GM18505 (cell line): Measurements from ENCODE around the gene TCF7L1.
"Not testable (repeated sequence)": the region's sequence is repeated elsewhere in the genome, so short reads cannot be mapped to it uniquely, and the experiment has no call there.

Source experiments
- ATAC-seq: cut with Tn5 transposase; IDR thresholded peaks from one replicate; pipeline ENCODE4 v1.9.1; 2021; ENCODE audit not compliant: unreplicated experiment
- POLR2A ChIP-seq: IDR thresholded peaks from 4 replicates; pipeline ENCODE4 v1.6.1; 2011; ENCODE audit warnings: borderline replicate concordance; ENCODE audit not compliant: insufficient read depth, insufficient read length; ENCODE audit errors: extremely low read depth

Gene TCF7L1

GRCh38 chr2:85309699-85310321 is 176.6 kb downstream of the TCF7L1 start:
- TF ChIP-seq POLR2A, result no peak
- no peak for ATAC-seq

- no peak for TF ChIP-seq POLR2A
- ATAC-seq, result no peak
Observed at GRCh38 chr2:85310330-85310729, 177.1 kb downstream of the TCF7L1 start.

GRCh38 chr2:85312404-85312803 is 179.2 kb downstream of the TCF7L1 start:
- no peak for TF ChIP-seq POLR2A
- no peak for ATAC-seq

- no peak for TF ChIP-seq POLR2A
- no peak for ATAC-seq
Observed at GRCh38 chr2:85314884-85315242, 181.7 kb downstream of the TCF7L1 start.

GRCh38 chr2:85315921-85316320 is 182.7 kb downstream of the TCF7L1 start:
- ATAC-seq, result not testable (repeated sequence)

DNA sequence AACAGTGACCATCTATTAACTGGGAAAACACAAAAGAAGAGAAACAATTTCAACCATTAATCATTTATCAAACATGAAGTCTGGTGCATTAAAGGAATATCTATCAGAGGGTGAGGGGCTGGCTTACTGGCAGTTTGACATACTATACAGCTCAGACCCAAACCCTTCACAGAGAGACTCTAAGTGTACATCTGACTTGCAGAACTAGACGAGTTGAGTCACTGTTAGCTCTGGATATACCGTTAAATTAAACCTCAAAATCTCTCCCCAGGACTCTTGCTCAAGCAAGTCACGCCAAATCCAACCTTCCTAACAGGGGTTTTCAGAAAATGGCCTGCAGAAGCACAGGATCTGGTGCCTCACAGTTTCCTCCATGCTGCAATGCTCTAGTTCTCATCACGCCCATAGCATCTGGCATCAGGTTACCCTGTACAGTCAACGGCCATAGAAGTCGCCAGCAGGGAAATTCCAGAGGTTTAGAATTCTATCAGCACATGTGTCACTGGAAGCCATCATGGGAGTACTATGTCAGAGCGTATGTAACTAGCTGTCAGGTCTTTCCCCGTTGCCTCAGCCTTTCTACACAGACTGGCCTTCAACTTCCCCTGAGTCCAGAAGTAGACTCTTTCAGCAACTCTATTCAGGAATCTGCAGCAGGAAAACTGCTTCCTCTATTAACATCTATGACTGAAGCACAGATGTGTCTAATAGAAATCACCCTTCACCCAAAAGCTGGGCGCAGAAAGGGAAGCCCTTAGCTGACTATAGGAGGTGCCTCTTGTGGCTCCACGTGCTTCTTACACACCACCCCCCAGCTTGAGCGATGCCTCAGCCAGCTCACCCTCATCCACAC is 185.3 kb downstream of the TCF7L1 start:
- no peak for ATAC-seq
- TF ChIP-seq POLR2A, result no peak

- no peak for TF ChIP-seq POLR2A
- ATAC-seq, result no peak
Observed at GRCh38 chr2:85319796-85320195, 186.6 kb downstream of the TCF7L1 start.

GRCh38 chr2:85323351-85323987 is 190.3 kb downstream of the TCF7L1 start:
- no peak for TF ChIP-seq POLR2A
- no peak for ATAC-seq

DNA sequence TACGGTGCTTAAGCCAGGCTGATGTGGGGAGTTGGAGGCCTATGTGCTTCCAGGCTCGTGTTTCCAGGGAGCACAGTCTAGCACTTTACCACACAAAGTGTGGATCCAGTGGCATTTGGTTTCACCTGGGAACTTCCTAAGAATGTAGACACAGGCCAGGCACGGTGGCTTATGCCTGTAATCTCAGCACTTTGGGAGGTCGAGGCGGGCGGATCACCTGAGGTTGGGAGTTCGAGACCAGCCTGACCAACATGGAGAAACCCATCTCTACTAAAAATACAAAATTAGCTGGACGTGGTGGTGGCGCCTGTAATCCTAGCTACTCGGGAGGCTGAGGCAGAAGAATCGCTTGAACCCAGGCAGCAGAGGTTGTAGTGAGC is 190.8 kb downstream of the TCF7L1 start:
- not testable (repeated sequence) for ATAC-seq

DNA sequence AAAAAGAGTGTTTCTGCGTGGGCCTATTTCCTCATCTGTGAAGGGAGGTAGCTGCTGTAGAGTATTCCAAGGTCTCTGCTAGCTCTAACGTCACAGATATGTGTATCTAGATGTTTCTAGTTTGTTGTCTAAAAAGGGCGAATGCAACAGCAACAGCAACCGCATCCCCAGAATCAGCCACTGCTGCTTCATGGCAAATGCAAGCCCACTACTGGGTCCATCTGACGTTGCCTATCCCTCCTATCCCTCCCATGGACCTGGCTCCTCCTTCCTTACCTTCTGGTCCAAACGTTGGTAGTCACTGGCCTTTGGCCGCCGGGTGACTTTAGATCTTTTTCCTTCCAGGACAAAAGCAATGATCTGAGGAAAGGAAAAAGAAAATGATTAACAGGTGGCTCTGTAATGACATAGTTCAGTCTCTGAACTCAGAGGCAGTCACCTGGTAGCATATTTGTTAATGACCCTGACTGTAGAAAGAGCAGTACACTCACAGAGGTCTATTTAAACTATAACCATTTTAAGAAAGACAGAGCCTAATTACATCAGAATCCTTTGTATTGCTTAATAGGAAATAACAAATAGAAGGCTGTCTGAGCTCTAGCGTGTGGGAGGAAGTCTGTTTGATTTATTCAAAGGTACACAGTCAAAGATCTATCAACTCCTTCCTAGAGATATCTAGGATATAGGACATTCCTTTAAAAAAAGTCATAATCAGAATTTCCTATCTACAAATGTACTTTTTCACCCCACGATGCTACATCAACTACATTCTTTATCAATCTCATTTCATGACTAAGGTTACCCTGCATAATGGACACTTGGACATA is 191.7 kb downstream of the TCF7L1 start:
- ATAC-seq, result no peak
- no peak for TF ChIP-seq POLR2A

GRCh38 chr2:85325466-85325811 is 192.2 kb downstream of the TCF7L1 start:
- no peak for ATAC-seq
- TF ChIP-seq POLR2A, result no peak

- ATAC-seq, result no peak
- peak; percentile 27 for TF ChIP-seq POLR2A
Observed at GRCh38 chr2:85326406-85327159, 193.4 kb downstream of the TCF7L1 start.
